Cerebellar nuclear complex (tissue), 1 donor: ENCODE data around the gene TMEM154.

Experiments
- DNase-seq, 2 experiments: peaks; one replicate each; lab custom pipeline; 2025; lab: John Stamatoyannopoulos, UW

TMEM154 gene

GRCh38 chr4:152628128-152628527, 51.7 kb downstream of the TMEM154 start:
- DNase-seq, result no peak

DNA sequence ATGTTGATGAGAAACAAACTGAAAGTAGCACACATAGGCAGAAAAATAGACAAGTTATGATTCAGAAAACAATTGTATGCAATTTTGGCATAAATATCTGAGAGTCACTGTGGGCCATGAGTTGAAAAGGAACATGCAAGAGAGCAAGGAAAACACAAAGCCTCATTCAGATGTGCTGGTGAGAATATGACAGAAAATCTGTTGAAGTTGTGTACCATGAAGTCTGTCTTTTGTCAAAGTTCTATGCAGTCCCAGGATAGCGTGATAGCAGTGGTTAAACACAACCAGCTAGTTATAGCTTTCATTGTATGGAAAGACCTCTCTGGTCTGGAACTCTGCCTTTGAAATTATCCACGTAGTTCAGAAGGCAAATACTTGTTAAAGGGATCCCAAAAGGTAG, 53.0 kb downstream of the TMEM154 start:
- no peak for DNase-seq

DNA sequence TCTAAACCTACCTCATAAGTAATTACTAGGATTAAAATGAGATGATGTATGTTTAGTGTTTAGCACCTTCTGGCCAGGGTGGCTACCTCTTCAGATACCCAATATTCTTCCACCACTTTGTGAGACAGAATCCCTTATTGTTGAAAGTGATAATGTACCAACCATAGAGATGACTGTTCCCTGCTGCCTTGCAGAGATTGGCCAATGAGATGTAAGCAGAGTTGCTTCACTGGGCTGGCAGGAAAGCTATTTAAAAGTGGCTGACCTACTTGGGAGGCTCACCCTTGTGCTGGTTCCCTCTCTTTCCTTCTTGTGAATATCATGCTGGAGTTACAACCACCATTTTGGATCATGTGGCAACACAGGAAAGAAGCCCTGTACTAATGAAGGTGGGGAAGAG, 58.9 kb downstream of the TMEM154 start:
- DNase-seq, result no peak

DNA sequence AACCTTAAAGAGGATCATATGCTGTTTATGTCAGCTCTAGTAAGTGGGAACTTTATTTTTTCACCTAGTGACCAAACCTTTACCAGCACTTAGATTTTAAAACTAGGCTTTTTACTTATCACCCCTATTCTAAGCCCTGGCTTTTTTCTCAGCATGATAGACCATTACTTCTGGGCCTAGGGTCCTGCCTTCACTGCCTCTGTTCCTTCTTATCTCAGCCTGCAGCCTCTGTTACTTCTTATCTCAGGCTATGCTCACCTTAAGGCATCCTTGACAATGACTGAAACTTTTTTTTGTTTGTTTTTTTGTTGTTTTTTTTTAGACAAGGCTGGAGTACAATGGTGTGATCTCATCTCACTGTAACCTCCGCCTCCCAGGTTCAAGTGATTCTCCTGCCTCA, 59.6 kb downstream of the TMEM154 start:
- no peak for DNase-seq

- no peak for DNase-seq
Observed at GRCh38 chr4:152619556-152619955, 60.2 kb downstream of the TMEM154 start.

DNA sequence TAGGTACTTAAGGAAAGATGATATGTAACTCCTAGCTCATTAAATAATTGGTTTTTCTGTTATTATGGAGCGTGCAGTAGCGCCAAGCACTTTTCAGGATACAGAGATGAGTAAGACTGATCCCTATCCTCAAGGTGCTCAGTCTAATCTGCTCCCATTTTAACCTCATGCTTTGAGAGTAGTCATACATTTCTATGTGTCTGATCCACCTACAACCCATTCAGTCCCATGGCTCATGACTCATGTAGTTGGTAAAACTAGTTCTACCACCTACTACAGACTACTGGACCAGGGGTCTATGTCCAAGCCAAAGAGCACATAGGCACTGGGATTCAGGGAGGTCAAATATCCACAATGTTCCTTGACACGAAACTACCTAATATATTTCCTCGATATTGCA, 60.8 kb downstream of the TMEM154 start:
- no peak for DNase-seq

- no peak for DNase-seq
Observed at GRCh38 chr4:152616804-152617203, 63.0 kb downstream of the TMEM154 start.

GRCh38 chr4:152613841-152614721, 65.7 kb downstream of the TMEM154 start:
- no peak for DNase-seq

- no peak for DNase-seq
Observed at GRCh38 chr4:152613351-152613750, 66.4 kb downstream of the TMEM154 start.

DNA sequence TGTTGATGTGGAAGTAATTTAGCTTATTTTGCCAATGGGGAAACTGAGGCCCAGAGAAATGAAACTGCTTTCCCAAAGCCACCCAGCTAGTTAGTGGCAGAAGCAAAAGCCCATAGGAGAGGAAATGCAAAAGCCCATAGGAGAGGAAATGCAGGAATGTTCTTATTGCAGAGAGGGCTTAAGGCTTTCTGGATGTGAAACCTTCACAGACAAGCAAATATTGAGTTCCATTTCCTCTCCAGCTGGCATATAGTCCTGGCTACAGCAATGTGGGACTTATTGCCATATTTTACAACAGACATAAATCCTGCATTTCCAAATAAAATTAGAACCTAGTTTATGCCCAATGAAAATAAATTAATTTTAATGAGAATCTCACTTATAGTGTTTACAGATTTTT, 69.7 kb downstream of the TMEM154 start:
- no peak for DNase-seq

DNA sequence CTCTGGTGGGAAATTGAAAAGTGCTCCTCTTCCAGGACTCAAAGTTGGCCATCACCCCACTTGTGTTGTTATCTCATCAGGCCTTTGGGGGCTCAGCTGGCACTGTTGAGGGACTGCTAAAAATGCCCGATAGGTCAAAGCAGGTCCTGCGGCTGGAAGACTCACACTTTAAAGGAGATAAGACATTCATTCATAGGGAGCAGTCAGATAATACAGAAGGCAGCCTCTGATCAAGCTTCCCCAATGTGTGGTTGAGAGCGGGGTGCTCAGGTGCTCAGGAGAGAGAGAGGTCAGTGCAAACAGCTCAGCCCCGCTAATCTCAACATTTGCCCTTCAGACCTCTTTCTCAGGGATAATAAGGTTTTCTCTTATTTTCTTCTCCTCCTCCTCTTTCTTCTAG, 70.3 kb downstream of the TMEM154 start:
- no peak for DNase-seq

DNA sequence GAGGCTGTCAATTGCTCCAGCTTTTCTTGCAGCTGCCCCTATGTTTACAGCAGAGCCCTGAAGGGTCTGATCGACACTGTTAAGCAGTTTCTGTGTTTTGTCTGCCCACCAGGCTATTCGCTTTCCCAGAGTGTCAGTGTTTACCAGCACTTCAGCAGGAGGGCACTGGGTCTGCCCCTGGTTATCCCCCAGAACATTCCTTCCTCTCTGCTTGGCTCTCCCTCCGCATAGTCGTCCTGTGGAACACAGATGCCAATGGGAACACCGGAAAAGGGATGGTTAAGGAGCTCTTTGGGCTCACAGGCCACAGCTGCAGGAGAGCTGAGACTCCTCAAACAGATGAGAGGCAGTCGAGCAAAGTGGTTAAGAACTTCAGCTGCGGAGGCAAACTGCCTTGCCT, 72.6 kb downstream of the TMEM154 start:
- DNase-seq, result no peak

- no peak for DNase-seq
Observed at GRCh38 chr4:152606753-152607152, 73.0 kb downstream of the TMEM154 start.

DNA sequence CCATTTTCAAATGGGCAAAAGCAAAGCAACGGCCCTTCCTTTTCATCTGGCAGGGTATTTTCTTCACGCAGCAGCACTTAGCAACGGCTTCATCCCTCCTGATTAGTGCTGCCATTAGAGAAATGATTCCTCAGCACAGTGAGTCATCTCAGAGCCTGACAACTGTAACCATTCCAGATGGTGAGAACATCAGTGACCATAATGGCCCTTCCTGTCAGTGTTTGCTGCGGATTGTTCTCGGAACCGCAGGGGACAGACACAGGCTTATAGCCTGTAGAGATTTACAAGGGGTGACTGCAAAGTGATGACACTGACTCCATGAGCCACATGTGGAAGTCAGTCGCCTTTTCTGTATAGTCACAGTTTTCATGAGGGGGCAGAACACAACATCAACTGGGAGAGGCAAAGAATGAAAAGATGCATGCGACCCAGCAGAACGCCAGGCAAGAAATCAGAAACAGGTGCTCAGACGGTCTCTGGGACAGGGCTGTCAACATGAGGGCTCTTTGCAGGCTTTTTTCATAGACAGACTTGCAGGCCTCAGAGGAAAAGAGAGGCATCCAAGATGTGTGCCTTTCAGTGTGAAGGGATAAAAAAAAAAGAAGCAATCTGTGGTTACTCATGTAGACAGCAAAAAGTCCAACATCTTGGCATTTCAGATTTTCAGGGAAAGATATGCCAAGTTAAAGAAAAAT, 74.0 kb downstream of the TMEM154 start:
- no peak for DNase-seq

- DNase-seq, result no peak
Observed at GRCh38 chr4:152605031-152605430, 74.8 kb downstream of the TMEM154 start.

GRCh38 chr4:152601156-152601555, 78.6 kb downstream of the TMEM154 start:
- DNase-seq, result no peak

GRCh38 chr4:152599636-152600035, 80.2 kb downstream of the TMEM154 start:
- DNase-seq, result no peak

DNA sequence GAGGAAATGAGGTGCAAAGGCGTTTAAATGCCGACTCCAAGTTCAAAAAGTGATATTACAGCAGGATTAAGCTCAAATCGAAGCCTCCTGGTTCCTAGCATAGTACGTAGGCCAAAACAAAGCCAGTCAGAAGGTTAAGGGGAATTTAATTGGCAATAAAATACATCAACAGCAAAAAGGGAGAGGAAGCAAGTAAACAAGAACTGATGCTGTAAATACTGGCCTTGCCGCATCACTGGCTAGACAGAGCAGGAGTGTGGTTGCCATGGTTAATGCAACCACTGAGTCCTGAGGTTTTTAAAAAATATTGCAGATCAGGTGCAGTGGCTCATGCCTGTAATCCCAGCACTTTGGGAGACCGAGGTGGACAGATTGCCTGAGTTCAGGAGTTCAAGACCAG, 80.7 kb downstream of the TMEM154 start:
- DNase-seq, result no peak

DNA sequence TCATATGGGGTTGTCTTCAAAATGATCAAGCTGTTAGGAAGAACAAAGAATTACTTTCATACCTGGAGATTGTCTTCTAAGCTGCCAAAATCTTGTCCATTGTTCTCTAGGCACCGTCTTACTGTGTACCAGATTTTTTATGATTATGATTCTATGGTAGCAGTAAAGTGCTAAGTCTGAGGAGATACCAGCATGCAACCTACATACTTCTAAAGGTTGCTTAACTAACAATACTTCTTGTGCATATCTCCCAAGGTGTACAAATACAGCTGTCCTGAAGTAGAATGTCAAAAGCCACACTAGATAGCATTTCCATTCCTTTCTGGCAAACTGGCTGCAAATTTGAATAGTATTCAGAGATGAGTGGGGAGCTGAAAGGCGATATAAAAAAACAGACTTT, 81.3 kb downstream of the TMEM154 start:
- DNase-seq, result no peak

DNA sequence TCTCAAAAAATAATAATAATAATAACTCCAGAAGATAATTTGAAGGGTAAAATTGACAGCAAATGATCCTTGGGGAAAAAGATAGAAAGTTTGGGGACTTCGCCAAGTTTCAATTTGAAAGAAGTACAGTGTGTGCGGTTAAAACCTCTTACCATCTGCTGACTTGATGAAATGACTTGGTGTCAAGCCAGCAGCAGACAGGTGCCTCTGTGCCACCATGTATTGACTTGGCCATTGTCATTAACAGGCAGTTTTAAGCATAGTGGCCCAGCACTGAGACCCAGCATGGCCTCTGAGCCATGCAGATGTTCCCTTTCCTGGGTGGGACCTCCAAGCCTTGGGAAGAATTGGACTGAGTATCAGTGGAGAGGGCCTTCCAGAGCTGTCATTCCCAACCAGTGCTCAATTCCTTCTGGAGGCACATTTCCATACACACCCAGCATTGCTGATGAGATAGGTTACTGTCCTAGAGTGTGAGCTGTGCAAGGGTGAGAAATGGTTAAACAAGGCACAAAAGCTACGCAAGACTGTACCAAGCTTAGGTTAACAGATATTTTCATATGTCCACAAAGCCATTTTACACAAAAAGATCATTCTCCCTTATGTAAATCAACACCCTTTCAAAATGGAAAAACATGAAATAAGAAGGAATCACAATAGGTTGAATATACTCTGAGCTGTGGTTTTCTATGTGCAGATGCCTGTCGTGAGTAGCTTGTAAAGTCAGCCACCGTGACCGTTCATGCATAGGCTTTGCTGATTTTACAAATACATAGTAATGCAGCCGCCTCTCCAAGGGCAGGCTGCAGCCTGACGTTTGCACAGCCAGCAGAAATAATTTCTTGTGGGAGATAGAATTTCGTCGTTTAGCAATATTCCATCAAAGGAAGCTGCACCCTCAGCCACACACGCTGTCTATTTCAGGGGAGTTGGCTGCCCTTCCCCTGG, 84.5 kb downstream of the TMEM154 start:
- no peak for DNase-seq

DNA sequence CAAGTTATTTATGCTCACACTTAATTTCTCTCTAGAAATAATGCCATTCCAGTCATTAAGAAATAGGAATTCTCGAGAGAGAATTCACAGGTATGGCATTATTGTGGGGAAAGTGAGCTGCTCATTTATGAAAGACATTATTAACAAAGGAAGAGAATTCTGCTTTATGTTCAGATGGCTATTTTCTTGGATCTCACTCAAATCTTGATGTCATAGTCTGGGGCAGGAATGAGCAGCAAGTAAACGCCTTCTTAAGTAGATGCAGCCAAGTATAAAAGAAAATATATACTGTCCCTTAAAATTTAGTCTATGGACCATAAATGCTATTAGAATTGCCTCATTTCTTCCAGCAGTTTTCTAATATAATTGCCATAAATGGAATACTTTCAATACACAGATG, 85.7 kb downstream of the TMEM154 start:
- DNase-seq, result no peak

DNA sequence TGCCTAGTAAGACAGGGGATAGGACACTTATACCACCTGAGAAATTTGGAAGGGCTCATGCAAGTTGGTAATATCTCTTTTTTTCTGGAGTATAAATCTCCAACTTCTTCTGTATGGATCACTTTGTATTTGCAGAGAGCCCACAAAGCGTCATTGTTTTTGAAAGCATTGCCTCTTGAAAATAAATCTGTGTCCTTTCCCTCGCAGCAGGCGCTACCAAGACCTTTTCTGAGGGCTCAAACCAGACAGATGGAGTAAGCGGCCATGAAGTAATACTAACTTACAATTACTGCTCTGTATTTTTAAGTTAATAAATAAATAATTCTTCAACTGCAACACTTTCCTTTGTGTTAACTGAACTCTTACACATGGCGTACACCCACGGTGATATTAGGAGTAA, 87.9 kb downstream of the TMEM154 start:
- no peak for DNase-seq
